ENCODE results near the gene BEGAIN.

DNA sequence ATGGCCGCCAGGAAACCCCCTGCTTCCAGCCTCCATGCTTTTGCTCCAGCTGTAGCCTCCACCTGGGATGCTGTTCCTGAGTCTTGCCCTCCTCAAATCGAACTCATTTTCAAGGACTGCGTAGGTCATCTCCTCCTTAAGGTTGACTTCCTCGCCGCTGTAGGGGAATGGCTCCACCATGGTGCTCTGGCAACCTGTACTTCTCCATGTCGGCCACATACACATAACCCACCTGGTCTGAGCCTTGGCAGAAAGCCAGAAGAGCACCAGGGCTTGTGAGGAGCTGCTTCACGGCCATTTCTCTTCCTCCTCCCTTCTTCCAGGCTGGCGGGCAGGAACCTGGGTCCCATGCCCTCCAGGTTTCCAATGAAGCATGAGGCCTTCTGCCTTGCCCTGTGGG, 36.7 kb upstream of the BEGAIN start:
- TF ChIP-seq POLR2AphosphoS5 (IDR thresholded peaks at IDR 0.05) (no peak), POLR2A (IDR thresholded peaks at IDR 0.05; ENCODE audit: low read depth) (no peak)
- TF ChIP-seq, protein P1, sequence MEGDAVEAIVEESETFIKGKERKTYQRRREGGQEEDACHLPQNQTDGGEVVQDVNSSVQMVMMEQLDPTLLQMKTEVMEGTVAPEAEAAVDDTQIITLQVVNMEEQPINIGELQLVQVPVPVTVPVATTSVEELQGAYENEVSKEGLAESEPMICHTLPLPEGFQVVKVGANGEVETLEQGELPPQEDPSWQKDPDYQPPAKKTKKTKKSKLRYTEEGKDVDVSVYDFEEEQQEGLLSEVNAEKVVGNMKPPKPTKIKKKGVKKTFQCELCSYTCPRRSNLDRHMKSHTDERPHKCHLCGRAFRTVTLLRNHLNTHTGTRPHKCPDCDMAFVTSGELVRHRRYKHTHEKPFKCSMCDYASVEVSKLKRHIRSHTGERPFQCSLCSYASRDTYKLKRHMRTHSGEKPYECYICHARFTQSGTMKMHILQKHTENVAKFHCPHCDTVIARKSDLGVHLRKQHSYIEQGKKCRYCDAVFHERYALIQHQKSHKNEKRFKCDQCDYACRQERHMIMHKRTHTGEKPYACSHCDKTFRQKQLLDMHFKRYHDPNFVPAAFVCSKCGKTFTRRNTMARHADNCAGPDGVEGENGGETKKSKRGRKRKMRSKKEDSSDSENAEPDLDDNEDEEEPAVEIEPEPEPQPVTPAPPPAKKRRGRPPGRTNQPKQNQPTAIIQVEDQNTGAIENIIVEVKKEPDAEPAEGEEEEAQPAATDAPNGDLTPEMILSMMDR (IDR thresholded peaks at IDR 0.05) = no peak

All from esophagus muscularis mucosa (tissue), 3 donors.